ENCODE results near the gene SEPTIN1.
A peak's percentile ranks its signal among the peaks of the same experiment; 100 is the strongest.
"Not testable (repeated sequence)": the region's sequence is repeated elsewhere in the genome, so short reads cannot be mapped to it uniquely, and the experiment has no call there.

The SEPTIN1 gene

DNA sequence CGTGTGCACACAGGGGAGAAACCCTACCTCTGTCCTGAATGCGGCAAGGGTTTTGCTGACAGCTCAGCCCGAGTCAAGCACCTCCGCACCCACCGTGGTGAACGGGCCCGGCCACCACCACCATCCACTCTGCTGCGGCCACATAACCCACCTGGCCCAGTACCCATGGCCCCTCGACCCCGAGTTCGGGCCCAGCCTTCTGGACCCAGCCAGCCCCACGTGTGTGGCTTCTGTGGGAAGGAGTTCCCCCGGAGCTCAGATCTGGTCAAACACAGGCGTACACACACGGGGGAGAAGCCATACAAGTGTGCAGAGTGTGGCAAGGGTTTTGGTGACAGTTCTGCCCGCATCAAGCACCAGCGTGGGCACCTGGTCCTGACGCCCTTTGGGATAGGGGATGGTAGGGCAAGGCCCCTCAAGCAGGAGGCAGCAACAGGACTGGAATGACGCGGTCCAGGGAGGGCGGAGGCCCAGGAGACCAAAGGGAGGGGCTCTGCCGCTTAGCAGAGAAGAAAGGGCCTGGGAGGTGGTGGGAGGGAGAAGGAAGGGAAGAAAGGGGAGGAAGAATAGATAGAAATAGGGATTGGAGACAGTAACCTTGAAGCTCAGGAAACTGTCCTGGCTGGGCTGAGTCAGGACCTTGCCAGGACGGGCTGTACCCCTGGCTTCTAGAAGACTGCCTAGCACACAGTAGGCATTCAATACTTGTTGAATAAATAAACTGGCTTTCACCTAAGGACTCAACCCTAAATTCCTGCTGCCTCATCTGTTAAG is 16.5 kb upstream of the SEPTIN1 start:
- no peaks in the 10 kb centered on the region for H3K9me3 ChIP-seq (ENCODE audit: insufficient read depth, low read depth, low read length)
- H3K36me3 ChIP-seq (ENCODE audit: insufficient read depth, low read length), result peaks cover 29% of the 10 kb centered on the region
- H3K27ac ChIP-seq (ENCODE audit: low read depth, low read length), result peak overlapping the region; percentile 99
- peak overlapping the region; percentile 91; the same call in 1 of the 2 replicates for H3K9ac ChIP-seq (ENCODE audit: low read depth, low read length)
- H3K4me3 ChIP-seq (ENCODE audit: low read length), result 0 out of 2 replicates have a peak overlapping the region, but pooled peaks have one; percentile 56
- 82% methylated on average over 23 of the region's 23 CpGs for WGBS
- peaks cover 22% of the 10 kb centered on the region; the same call in 1 of the 2 replicates for H3K4me1 ChIP-seq (ENCODE audit: insufficient read depth, low read length)
- no peaks in the 10 kb centered on the region for H3K27me3 ChIP-seq (ENCODE audit: insufficient read depth, low read length)

DNA sequence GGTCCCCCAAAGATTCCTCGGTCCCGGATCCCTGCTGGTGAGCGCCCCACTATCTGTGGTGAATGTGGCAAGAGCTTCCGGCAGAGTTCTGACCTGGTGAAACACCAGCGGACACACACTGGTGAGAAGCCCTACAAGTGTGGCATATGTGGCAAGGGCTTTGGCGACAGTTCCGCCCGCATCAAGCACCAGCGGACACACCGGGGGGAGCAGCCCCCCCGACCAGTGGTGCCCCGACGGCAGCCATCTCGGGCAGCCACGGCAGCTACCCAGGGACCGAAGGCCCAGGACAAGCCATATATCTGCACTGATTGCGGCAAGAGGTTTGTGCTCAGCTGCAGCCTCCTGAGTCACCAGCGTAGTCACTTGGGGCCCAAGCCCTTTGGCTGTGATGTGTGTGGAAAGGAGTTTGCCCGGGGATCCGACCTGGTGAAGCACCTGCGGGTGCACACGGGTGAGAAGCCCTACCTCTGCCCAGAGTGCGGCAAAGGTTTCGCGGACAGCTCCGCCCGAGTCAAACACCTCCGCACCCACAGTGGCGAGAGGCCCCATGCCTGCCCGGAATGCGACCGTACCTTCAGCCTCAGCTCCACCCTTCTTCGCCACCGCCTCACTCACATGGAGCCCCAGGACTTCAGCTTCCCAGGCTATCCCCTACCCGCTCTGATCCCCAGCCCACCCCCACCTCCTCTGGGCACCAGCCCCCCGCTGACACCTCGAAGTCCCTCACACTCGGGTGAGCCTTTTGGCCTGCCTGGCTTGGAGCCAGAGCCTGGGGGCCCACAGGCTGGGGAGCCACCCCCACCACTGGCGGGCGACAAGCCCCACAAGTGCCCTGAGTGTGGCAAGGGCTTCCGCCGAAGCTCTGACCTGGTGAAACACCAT is 15.7 kb upstream of the SEPTIN1 start:
- Histone ChIP-seq H3K27ac (ENCODE audit: low read depth, low read length) (no peak overlapping the region; the same call in 1 of the 2 replicates), H3K27me3 (ENCODE audit: insufficient read depth, low read length) (no peaks in the 10 kb centered on the region), H3K9me3 (ENCODE audit: insufficient read depth, low read depth, low read length) (no peaks in the 10 kb centered on the region), H3K36me3 (ENCODE audit: insufficient read depth, low read length) (peaks cover 29% of the 10 kb centered on the region), H3K9ac (ENCODE audit: low read depth, low read length) (no peak overlapping the region; the same call in 1 of the 2 replicates), H3K4me3 (ENCODE audit: low read length) (no peak overlapping the region), H3K4me1 (ENCODE audit: insufficient read depth, low read length) (peaks cover 23% of the 10 kb centered on the region; the same call in 1 of the 2 replicates)
- WGBS, result 95% methylated on average over 42 of the region's 42 CpGs

DNA sequence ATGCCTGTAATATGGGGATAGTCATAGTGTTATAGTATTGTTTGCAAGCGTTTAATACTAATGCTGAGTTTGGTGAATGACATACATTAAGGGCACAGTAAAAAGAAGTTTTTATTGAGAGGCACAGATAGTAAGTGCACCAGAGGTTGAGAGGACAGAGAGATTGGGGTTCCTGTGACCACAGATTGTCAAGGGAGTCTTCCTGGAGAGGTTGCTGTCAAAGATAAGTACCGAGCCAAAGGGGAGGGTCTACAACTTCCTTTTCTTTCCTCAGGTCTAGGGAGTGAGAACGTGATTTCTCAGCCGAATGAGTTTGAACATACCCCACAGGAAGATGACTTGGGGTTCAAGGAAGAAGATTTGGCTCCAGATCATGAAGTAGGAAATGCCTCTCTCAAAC is 14.7 kb upstream of the SEPTIN1 start:
- 93% methylated on average over 4 of the region's 4 CpGs for WGBS
- no peak overlapping the region; the same call in 1 of the 2 replicates for H3K27ac ChIP-seq (ENCODE audit: low read depth, low read length)
- H3K4me3 ChIP-seq (ENCODE audit: low read length), result peak overlapping the region; percentile 94; the same call in 1 of the 2 replicates
- no peak overlapping the region for H3K9ac ChIP-seq (ENCODE audit: low read depth, low read length)
- H3K4me1 ChIP-seq (ENCODE audit: insufficient read depth, low read length), result peaks cover 23% of the 10 kb centered on the region; the same call in 1 of the 2 replicates
- no peaks in the 10 kb centered on the region for H3K27me3 ChIP-seq (ENCODE audit: insufficient read depth, low read length)
- H3K36me3 ChIP-seq (ENCODE audit: insufficient read depth, low read length), result peaks cover 29% of the 10 kb centered on the region
- H3K9me3 ChIP-seq (ENCODE audit: insufficient read depth, low read depth, low read length), result no peaks in the 10 kb centered on the region

DNA sequence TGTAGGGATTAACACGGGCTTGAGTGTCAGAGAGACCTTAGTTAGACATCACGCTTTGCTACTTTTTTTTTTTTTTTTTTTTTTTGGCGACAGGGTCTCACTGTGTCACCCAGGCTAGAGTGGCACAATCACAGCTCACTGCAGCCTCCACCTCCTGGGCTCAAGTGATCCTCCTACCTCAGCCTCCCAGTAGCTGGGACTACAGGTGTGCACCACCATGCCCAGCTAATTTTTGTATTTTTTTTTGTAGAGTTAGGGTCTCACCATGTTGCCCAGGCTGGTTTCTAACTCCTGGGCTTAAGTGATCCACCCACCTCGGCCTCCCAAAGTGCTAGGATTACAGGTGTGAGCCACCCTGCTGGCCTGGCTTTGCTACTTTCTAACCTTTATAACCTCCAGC is 14.3 kb upstream of the SEPTIN1 start:
- H3K9me3 ChIP-seq (ENCODE audit: insufficient read depth, low read depth, low read length); H3K27me3 ChIP-seq (ENCODE audit: insufficient read depth, low read length); H3K9ac ChIP-seq (ENCODE audit: low read depth, low read length); H3K27ac ChIP-seq (ENCODE audit: low read depth, low read length): not testable (repeated sequence)
- peak overlapping the region; percentile 94 for H3K4me3 ChIP-seq (ENCODE audit: low read length)
- H3K36me3 ChIP-seq (ENCODE audit: insufficient read depth, low read length), result peaks cover 29% of the 10 kb centered on the region
- WGBS, result 93% methylated on average over 4 of the region's 4 CpGs
- peaks cover 23% of the 10 kb centered on the region; the same call in 1 of the 2 replicates for H3K4me1 ChIP-seq (ENCODE audit: insufficient read depth, low read length)

- WGBS, result 11% methylated on average over 12 of the region's 13 CpGs
- H3K9me3 ChIP-seq (ENCODE audit: insufficient read depth, low read depth, low read length), result no peaks in the 10 kb centered on the region
- peak overlapping the region; percentile 99; the same call in 1 of the 2 replicates for H3K27ac ChIP-seq (ENCODE audit: low read depth, low read length)
- H3K27me3 ChIP-seq (ENCODE audit: insufficient read depth, low read length), result no peaks in the 10 kb centered on the region
- H3K36me3 ChIP-seq (ENCODE audit: insufficient read depth, low read length), result peaks cover 29% of the 10 kb centered on the region
- H3K4me1 ChIP-seq (ENCODE audit: insufficient read depth, low read length), result peaks cover 23% of the 10 kb centered on the region; the same call in 1 of the 2 replicates
- peak overlapping the region; percentile 94 for H3K4me3 ChIP-seq (ENCODE audit: low read length)
- peak overlapping the region; percentile 99 for H3K9ac ChIP-seq (ENCODE audit: low read depth, low read length)
Observed at GRCh38 chr16:30395992-30396585, 13.7 kb upstream of the SEPTIN1 start.

DNA sequence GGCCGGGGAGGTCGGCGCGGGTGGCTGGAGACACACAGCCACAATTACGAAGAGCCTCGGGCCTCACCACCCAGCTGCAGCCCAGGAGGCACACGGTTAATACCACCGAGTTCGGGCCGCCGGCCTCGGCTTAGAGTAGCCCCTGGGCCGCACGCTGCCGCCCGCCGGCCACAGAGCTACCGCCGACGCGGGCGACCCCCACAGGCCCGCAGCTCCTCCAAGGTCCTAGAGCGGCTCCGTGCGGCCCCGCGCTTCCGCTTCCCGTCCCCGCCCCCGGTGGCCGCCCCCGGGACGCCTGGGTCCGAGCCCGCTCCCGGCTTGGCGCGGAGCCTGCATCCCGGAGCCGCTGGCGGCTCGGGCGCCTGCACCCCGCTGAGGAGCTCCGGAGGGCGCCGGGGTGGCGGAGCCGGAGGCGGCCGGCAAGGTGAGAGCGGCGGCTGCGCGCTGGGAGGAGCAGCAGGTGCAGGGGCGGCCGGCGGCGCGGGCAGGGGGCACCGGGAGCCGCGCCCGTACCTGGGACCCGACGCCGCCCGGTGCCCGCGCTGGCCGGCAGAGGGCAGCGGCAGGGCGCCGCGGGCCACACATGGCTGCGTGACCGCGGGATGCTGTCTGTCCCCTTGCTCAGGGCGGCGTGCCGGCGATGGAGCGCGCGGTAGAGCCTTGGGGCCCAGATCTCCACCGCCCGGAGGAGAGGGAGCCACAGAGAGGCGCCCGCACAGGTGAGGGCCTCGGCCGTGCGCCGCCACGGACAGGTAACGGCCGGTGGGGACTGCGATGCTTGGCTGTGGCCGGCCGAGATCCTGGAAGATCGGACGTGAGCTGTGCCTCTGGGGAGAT is 13.0 kb upstream of the SEPTIN1 start, which contains the start of gene ZNF48:
Gene ZNF48, plus strand, starts transcription at position 266 of the 837 bp plus-strand sequence. Its CDS starts 375 bp downstream, at position 641.
- Histone ChIP-seq H3K27me3 (ENCODE audit: insufficient read depth, low read length) (no peaks in the 10 kb centered on the region), H3K9ac (ENCODE audit: low read depth, low read length) (peak within 1 kb of the TSS; percentile 99), H3K9me3 (ENCODE audit: insufficient read depth, low read depth, low read length) (no peaks in the 10 kb centered on the region), H3K4me3 (ENCODE audit: low read length) (peak within 1 kb of the TSS; percentile 94), H3K4me1 (ENCODE audit: insufficient read depth, low read length) (peaks cover 23% of the 10 kb centered on the region; the same call in 1 of the 2 replicates), H3K27ac (ENCODE audit: low read depth, low read length) (peak within 1 kb of the TSS; percentile 99), H3K36me3 (ENCODE audit: insufficient read depth, low read length) (peaks cover 29% of the 10 kb centered on the region)
- WGBS, result under 1% methylated on average over 103 of the region's 103 CpGs

- Histone ChIP-seq H3K4me3 (ENCODE audit: low read length) (peak overlapping the region; percentile 94), H3K9ac (ENCODE audit: low read depth, low read length) (peak overlapping the region; percentile 99), H3K36me3 (ENCODE audit: insufficient read depth, low read length) (peaks cover 29% of the 10 kb centered on the region), H3K9me3 (ENCODE audit: insufficient read depth, low read depth, low read length) (no peaks in the 10 kb centered on the region), H3K27me3 (ENCODE audit: insufficient read depth, low read length) (no peaks in the 10 kb centered on the region), H3K27ac (ENCODE audit: low read depth, low read length) (peak overlapping the region; percentile 99), H3K4me1 (ENCODE audit: insufficient read depth, low read length) (peaks cover 20% of the 10 kb centered on the region; the same call in 1 of the 2 replicates)
- WGBS, result 1% methylated on average over 31 of the region's 31 CpGs
Observed at GRCh38 chr16:30394592-30395154, 12.3 kb upstream of the SEPTIN1 start.

GRCh38 chr16:30383521-30383920 is 1.2 kb upstream of the SEPTIN1 start:
- Histone ChIP-seq H3K36me3 (ENCODE audit: insufficient read depth, low read length) (no peaks in the 10 kb centered on the region), H3K4me1 (ENCODE audit: insufficient read depth, low read length) (no peaks in the 10 kb centered on the region), H3K27me3 (ENCODE audit: insufficient read depth, low read length) (no peaks in the 10 kb centered on the region), H3K27ac (ENCODE audit: low read depth, low read length) (no peak overlapping the region), H3K9ac (ENCODE audit: low read depth, low read length) (no peak overlapping the region), H3K4me3 (ENCODE audit: low read length) (no peak overlapping the region), H3K9me3 (ENCODE audit: insufficient read depth, low read depth, low read length) (no peaks in the 10 kb centered on the region)
- 77% methylated on average over 2 of the region's 2 CpGs for WGBS

GRCh38 chr16:30381291-30382041 is 895 bp downstream of the SEPTIN1 start:
- H3K27ac ChIP-seq (ENCODE audit: low read depth, low read length), result no peak overlapping the region
- no peaks in the 10 kb centered on the region for H3K36me3 ChIP-seq (ENCODE audit: insufficient read depth, low read length)
- 91% methylated on average over 9 of the region's 13 CpGs for WGBS
- peaks cover 4% of the 10 kb centered on the region; the same call in 1 of the 2 replicates for H3K4me1 ChIP-seq (ENCODE audit: insufficient read depth, low read length)
- H3K4me3 ChIP-seq (ENCODE audit: low read length), result no peak overlapping the region
- H3K9me3 ChIP-seq (ENCODE audit: insufficient read depth, low read depth, low read length), result no peaks in the 10 kb centered on the region
- no peaks in the 10 kb centered on the region for H3K27me3 ChIP-seq (ENCODE audit: insufficient read depth, low read length)
- H3K9ac ChIP-seq (ENCODE audit: low read depth, low read length), result no peak overlapping the region
